ENCODE results near the gene EPB41L4A.
A peak's percentile ranks its signal among the peaks of the same experiment; 100 is the strongest.
"Not testable (repeated sequence)": the region's sequence is repeated elsewhere in the genome, so short reads cannot be mapped to it uniquely, and the experiment has no call there.

The EPB41L4A gene, protein sequence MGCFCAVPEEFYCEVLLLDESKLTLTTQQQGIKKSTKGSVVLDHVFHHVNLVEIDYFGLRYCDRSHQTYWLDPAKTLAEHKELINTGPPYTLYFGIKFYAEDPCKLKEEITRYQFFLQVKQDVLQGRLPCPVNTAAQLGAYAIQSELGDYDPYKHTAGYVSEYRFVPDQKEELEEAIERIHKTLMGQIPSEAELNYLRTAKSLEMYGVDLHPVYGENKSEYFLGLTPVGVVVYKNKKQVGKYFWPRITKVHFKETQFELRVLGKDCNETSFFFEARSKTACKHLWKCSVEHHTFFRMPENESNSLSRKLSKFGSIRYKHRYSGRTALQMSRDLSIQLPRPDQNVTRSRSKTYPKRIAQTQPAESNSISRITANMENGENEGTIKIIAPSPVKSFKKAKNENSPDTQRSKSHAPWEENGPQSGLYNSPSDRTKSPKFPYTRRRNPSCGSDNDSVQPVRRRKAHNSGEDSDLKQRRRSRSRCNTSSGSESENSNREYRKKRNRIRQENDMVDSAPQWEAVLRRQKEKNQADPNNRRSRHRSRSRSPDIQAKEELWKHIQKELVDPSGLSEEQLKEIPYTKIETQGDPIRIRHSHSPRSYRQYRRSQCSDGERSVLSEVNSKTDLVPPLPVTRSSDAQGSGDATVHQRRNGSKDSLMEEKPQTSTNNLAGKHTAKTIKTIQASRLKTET
- long read RNA-seq, donor 1, partial matches to known transcripts: 75 of 379 reads
- long read RNA-seq, donor 1, other reads (novel, unspliced or antisense): 303 of 379 reads
- long read RNA-seq, donor 2: 0 reads
- long read RNA-seq, donor 3: 0 reads
- long read RNA-seq, donor 4, full-length matches to known transcripts: 1 of 1 reads
- long read RNA-seq, donor 4, partial matches to known transcripts: 0 of 1 reads
- long read RNA-seq, donor 4, other reads (novel, unspliced or antisense): 0 of 1 reads
- long read RNA-seq, donor 5: 0 reads
- long read RNA-seq, donor 6, partial matches to known transcripts: 0 of 1 reads
- long read RNA-seq, donor 6, other reads (novel, unspliced or antisense): 0 of 1 reads
- long read RNA-seq, donor 7, full-length matches to known transcripts: 3 of 3 reads
- long read RNA-seq, donor 7, partial matches to known transcripts: 0 of 3 reads
- long read RNA-seq, donor 7, other reads (novel, unspliced or antisense): 0 of 3 reads
- long read RNA-seq, donor 8, full-length matches to known transcripts: 2 of 2 reads
- long read RNA-seq, donor 8, partial matches to known transcripts: 0 of 2 reads
- long read RNA-seq, donor 8, other reads (novel, unspliced or antisense): 0 of 2 reads

DNA sequence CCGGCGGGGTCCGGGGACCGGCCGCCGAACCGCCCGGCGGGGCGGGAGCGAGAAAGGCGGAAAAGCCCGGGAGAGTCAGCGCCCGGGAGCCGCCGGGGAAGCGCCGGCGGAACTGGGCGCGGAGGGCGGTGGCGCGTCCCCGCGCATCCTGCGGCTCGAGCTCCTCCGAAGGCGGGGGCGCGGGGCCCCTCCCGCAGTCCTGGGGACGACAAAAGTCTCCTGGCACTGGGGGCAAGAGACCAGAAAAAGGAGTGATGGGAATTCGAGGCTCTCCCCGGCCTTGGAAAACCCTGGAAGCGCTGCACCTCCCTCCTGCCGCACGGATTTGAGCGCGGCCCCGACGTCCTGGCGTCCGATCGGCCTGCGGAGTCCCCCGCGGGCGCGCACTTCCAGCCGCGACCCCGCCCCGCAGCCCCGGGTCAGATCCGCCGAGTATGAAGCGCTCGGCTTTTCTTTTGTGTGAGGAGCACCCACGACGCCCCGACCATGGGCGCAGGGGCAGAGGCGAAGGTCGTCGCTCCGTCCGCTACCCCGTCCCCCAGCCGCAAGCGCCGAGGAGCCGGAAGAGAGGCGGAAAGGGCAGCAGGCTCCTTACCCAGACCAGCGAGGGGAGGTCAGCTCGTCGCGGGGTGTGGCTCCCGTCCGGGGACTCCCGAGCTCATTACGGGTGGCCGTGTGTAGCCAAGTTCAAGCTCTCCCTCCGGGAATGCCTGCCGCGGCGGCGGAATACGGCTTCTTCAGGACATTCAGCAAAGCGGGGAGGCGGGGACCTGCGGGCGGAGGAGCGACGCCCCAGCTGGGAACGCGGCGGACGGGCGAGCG, at the start of gene EPB41L4A:
EPB41L4A (minus strand) TSS at position 114 of the 822 bp plus-strand sequence. CDS start 238 bp downstream, outside the sequence.
- DNase-seq: peak; percentile 96

DNA sequence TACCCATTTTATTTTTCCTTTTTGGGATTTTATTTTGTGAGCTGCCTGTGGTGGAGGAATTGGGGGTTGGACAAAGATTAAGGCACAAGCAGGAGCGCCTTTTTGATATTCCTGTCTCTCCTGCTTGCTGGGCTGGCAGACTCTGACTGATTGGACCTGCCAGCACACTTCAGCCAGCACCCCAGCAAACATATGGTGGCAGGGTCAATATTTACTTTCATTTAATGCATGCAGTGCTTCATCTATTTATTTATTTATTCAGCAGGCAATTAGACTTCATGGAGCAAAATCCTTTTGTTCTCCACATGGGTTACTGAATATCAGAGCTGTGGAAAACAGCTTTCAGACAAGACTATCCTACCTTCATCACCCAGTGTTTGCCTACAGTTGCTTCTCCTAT, 48.4 kb upstream of the EPB41L4A start:
- no peak for DNase-seq

DNA sequence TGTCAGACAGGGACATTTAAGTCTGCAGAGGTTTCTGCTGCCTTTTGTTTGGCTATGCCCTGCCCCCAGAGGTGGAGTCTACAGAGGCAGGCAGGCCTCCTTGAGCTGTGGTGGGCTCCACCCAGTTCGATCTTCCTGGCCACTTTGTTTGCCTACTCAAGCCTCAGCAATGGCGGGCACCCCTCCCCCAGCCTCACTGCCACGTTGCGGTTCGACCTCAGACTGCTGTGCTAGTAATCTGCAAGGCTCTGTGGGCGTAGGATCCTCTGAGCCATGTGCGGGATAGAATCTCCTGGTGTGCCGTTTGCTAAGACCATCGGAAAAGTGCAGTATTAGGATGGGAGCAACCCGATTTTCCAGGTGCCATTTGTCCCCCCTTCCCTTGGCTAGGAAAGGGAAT, 47.2 kb upstream of the EPB41L4A start:
- DNase-seq: not testable (repeated sequence)

DNA sequence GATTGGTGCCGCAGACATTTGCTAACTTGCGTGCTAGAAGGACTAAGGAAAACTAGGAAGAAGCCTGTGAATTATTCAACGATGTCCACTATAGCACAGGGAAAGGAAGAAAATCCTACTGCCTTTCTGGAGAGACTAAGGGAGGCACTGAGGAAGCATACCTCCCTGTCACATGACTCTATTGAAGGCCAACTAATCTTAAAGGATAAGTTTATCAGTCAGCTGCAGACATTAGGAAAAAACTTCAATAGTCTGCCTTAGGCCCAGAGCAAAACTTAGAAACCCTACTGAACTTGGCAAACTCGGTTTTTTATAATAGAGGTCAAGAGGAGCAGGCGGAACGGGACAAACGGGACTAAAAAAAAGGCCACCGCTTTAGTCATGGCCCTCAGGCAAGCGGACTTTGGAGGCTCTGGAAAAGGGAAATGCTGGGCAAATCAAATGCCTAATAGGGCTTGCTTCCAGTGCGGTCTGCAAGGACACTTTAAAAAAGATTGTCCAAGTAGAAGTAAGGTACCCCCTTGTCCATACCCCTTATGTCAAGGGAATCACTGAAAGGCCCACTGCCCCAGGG, 28.2 kb upstream of the EPB41L4A start:
- not testable (repeated sequence) for DNase-seq

DNA sequence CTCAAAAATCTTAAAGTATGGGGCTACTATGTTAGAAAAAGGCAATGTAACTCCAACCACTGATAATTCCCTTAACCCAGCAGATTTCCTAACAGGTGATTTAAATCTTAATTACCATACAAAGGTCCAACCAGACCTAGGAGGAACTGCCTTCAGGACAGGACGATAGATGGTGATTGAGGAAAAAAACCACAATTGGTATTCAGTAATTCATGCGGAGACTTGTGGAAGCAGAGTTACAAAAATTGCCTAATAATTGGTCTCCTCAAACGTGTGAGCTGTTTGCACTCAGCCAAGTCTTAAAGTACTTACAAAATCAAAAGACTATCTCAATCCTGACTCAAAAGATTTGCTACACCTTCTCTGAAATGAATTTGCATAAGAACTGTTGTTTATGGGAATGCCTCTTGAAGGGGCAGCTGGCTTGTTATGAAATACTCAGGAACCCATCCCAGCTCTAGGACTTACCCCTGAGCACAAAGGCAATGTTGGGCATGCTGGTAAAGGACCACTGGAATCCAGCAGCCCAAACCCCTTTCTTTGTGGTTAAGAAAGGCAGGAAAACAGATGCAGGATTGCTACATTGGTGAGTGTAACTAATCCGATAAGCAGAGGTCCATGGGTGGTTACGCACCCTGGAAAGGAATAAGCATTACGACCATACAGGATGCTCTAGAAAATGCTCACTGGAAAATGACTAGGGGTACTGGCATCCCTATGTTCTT, 26.7 kb upstream of the EPB41L4A start:
- no peak for DNase-seq

DNA sequence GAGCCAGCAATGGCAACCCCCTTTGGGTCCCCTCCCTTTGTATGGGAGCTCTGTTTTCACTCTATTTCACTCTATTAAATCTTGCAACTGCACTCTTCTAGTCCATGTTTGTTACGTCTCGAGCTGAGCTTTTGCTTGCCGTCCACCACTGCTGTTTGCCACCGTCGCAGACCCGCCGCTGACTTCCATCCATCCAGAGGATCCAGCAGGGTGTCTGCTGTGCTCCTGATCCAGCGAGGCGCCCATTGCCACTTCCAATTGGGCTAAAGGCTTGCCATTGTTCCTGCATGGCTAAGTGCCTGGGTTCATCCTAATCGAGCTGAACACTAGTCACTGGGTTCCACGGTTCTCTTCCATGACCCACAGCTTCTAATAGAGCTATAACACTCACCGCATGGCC, 24.9 kb upstream of the EPB41L4A start:
- not testable (repeated sequence) for DNase-seq

DNA sequence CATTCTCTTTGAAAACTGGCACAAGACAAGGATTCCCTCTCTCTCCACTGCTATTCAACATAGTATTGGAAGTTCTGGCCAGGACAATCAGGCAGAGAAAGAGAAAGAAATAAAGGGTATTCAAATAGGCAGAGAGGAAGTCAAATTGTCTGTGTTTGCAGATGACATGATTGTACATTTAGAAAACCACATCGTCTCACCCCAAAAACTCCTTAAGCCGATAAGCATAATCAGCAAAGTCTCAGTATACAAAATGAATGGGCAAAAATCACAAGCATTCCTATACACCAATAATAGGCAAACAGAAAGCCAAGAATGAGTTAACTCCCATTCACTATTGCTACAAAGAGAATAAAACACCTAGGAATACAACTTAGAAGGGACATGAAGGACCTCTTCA, 21.0 kb upstream of the EPB41L4A start:
- DNase-seq: no peak

DNA sequence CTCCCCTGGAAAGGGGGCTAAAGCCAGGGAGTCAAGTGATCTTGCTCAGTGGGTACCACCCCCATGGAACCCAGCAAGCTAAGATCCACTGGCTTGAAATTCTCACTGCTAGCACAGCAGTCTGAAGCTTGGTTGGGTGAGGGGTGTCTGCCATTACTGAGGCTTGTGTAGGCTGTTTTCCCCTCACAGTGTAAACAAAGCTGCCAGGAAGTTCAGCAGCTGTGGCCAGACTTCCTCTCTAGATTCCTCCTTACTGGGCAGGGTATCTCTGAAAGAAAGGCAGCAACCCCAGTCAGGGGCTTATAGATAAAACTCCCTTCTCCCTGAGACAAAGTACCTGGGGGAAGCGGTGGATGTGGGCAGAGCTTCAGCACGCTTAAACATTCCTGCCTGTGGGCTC, 17.1 kb upstream of the EPB41L4A start:
- DNase-seq: no peak

DNA sequence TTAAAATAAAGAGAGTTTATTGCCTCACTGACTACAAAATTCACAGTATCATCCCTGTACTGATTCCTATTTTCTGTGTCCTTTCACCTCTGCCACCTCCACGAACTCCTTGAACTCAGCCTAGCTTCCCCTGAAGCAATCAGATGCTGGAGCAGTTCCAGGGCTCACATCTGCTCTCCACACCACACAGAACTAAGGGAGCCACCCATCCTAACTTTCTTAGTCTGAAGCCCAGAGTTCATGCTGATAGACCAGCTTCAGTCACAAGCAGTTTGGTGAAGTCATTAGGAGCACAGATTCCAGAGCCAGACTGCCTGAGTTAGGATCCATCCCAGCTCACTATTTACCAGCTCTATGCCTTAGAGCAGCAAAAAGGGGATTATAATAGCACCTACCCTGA, 15.6 kb upstream of the EPB41L4A start:
- no peak for DNase-seq

DNA sequence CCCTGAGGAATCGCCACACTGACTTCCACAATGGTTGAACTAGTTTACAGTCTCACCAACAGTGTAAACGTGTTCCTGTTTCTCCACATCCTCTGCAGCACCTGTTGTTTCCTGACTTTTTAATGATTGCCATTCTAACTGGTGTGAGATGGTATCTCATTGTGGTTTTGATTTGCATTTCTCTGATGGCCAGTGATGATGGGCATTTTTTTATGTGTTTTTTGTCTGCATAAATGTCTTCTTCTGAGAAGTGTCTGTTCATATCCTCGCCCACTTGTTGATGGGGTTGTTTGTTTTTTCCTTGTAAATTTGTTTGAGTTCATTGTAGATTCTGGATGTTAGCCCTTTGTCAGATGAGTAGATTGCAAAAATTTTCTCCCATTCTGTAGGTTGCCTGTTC, 7.1 kb upstream of the EPB41L4A start:
- DNase-seq: not testable (repeated sequence)

DNA sequence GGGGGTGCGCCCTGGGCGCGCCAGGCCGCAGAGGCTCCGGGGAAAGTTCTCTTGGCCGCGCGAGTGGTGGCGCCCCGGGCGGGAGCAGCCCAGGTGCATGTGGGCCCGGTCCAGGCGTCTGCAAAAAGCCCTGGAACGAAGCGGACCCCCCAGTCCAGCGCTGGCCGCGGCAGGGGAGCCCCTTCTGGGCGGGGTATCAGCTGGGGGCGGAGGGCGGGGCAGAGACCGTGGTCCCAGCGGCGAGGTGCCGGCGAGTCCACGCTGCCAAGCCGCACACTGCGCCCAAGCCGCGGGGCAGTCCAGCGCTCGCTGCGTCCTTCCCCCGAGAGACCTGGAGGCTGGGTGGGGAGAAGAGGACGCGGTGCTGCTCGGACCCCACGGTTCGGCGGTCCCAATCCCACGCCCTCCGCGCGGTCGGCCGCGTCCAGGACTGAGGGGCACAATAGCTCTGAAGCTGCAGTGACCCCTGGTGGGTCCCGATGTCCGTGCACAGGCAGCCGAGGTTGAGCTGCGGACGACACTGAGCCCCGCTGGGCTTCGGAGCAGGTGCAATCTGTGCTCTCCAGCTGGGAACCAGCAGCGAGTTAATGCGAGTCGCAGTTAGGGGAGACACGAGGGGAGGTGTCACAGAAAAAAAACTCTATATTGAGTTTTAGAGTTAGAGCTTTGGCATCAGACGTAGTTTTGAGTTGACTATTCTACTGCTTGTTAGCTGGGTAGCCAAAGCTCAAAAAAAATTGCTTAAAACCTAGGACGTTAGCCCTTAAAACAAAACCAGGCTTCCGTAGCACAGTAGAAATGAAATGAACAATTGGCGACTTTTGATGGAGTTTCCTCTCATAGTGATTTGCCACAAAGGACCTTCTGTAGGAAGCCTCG, 1.1 kb upstream of the EPB41L4A start:
- DNase-seq: peak; percentile 93

DNA sequence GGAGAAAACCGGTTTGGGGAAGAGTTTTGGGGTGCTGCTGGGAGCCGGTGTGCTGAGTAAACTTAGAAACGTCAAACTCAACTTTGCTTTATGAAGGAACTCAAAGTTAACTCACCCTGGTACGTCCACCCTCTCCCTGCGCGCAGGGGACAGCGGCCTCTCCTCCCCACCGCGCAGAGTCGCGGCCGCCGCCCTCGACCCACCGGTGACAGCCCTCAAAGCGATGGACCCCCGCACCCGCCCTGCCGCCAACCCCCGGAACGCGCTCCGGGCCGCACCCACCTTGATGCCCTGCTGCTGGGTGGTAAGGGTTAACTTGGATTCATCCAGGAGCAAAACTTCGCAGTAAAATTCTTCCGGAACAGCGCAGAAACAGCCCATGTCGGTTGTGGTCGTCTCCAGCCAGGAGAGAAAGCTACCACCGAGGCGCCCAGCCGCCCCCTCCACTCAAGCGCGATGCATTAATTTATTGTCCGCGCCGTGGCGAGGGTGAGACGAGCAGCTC, 366 bp downstream of the EPB41L4A start:
- DNase-seq: no peak

DNA sequence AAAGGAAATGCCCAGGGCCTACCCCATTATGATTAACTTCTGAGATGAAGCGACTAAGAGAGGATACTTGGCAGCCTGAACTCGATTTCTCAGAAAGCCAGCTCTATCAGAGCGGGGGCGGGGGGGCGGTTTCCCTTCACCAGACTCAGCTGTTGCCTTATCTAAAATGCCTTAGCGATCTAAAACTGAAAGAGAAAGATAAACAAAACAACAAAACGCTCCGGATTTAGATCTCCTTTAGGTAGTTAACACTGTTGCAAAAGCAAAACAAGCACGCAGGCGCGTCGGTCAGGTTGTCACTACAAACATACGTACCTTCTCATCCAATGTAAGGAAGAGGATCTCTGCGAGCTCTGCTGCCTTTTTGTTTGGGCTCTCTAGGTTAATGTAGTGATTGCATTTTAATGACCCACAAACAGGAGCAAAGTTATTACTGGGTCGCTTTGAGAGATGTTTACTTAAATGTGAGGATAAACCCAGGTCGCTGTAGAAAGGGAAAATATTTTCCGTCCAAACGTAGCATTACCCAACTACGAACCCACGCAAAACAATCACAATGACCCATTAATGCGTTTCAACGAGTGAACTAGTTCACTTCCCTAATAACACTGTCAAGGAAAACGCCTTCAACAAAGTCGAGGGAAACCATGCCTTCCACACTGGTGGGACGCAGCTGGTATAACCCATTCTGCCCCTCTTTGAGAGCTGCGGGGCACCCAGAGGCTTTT, 982 bp downstream of the EPB41L4A start:
- peak; percentile 59 for DNase-seq

DNA sequence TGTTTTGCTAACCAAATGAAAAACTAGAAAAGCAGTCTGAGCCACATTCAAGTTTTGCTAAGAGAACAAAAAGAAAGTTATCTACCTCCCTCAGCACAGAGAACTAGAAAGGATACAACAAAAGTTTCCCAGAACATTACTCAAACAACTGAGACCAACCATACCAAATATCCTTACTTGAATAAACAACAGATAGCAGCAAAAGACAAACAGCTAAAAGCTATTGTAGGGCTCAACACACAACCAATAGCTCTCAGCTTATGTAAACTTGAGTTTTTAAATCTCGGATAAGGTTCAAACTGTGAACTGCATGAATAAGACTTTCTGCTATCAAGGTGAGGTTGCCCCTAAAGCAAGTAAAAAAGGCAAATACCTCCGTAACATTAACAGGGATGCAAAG, 3.5 kb downstream of the EPB41L4A start:
- DNase-seq: no peak

DNA sequence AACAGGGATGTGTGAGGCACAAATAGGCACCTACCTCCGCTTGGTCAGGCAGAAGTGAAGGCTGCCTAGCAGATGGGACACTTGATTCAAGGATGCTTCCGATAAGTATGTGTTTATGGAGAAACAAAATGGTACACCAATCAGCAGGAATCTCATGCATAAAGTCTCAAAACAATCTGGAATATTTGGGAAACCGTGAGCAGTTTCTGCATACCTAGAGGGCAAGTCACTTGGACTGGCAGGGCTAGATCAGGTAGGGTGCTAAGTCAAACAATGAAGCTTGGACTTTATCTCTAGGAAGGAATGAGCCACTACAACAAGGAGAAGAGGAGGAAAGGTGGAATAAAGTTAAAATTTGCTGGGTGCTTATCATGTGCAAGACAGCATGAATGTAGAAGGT, 5.5 kb downstream of the EPB41L4A start:
- DNase-seq: no peak

DNA sequence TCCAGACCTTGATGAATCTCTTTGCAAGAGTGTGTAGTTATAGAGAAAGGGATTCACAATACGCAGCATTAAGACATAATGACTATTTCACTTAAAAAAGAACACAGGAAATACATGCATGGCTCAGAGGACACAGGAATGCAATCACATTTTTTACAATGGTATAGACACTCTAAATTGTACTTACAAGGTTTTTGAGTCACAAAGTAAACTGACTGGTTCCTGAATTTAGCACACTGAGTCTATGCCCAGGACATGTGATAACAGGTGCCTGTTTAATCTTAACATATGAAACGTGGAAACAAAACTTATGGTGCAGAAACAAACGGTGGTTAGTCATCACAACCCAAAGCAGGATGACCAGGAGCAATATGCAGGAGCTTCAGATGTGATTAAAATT, 6.7 kb downstream of the EPB41L4A start:
- no peak for DNase-seq

DNA sequence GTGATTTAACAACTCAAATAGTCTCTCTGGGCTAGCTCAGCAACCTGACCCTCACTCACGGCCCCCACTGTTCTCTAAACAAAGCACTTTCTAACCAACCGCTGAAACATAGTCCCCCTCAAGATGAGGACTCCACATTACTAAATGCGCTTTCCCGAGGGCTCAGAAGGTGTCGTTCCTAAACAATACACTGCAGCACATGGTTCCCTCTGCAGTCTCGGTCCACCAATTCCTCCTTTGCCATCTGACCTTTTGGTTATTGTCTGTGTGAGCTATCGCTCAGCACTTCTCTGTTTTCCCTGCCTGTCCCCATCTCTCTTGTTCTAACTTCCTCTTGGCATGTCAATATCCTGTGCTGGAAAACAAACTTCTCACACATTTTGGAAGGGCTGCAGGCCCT, 7.2 kb downstream of the EPB41L4A start:
- DNase-seq: no peak

DNA sequence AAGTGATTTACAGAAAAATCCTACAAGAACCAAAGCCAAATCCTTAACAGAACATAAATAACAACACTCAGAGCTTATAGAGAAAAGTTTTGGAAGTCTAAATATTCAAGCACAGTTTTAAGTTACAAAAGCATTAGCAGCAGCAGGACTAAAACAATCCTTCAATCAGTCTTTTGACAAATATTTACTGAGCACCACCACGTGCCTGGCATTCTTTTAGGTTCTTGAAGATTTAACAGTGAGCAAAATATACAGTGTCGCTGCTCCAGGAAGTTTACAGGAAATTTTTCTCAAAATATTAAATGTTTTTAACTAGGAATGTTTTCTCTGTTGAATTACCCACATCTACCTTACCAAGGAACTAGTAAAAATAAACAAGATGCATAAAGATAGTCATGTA, 11.4 kb downstream of the EPB41L4A start:
- no peak for DNase-seq

DNA sequence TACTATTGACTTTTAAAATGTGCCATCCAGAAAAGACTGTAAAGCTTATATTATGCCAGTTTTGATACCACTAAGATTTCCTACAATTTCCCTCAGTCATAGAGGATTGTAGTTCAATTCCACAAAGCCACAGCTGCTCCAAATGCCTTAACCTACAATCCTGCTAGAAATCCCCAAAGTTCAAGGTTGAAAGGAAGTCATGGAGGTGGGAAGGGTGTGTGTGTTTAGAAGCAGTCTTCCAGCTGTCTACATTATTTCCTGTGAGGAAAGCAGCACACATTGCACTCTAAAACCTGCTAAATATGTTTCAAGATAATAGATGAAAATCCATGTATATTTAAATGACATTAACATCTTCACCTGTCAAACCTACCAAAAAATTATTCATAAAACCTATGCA, 11.8 kb downstream of the EPB41L4A start:
- DNase-seq: no peak
